Stimulated activated CD4-positive, alpha-beta T cell treated with anti-CD3 and anti-CD28 coated beads, Interleukin-12 subunit alpha, Interleukin-12 subunit beta, amount 100 ng/mL, for 4 hours (primary cell): ENCODE results near the gene RRAD.
"Not testable (repeated sequence)": the region's sequence is repeated elsewhere in the genome, so short reads cannot be mapped to it uniquely, and the experiment has no call there.

ENCODE experiments used
- DNase-seq: peaks from one replicate; pipeline ENCODE4 v3.0.0-alpha.2; 2020

The RRAD gene, protein sequence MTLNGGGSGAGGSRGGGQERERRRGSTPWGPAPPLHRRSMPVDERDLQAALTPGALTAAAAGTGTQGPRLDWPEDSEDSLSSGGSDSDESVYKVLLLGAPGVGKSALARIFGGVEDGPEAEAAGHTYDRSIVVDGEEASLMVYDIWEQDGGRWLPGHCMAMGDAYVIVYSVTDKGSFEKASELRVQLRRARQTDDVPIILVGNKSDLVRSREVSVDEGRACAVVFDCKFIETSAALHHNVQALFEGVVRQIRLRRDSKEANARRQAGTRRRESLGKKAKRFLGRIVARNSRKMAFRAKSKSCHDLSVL

DNA sequence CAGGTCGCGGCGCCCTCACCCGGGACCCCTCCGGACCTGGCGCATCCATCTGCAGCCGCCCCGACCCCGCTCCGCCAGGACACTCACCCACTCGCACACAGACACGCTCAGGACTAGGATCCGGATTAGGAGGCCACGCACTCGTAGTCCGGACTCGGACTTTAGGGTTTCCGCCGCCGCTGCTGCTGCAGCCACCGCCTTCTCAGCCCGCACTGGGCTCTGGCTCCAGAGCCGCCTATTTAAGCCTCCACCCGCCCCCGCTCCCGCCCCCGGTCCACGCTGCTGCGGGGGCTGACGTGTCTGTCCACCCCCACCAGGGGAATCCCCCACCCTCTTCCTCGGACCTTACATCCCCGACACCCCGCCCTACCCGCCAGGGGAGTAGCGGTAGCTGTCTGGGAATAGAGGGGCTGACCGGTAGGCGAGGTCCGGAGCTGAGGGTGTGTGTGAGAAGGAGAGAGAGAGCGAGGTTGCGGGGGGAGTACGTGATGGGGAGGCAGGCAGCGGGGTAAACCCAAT lies at the start of gene RRAD:
Gene RRAD, minus strand, starts transcription at position 214 of the 519 bp plus-strand sequence. CDS start 356 bp downstream, outside the sequence.
- DNase-seq, result no peak

DNA sequence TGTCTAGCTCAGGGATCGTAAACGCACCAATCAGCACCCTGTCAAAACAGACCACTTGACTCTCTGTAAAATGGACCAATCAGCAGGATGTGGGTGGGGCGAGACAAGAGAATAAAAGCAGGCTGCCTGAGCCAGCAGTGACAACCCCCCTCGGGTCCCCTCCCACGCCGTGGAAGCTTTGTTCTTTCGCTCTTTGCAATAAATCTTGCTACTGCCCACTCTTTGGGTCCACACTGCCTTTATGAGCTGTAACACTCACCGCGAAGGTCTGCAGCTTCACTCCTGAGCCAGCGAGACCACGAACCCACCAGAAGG lies 49.6 kb upstream of the RRAD start:
- peak; percentile 34 for DNase-seq

DNA sequence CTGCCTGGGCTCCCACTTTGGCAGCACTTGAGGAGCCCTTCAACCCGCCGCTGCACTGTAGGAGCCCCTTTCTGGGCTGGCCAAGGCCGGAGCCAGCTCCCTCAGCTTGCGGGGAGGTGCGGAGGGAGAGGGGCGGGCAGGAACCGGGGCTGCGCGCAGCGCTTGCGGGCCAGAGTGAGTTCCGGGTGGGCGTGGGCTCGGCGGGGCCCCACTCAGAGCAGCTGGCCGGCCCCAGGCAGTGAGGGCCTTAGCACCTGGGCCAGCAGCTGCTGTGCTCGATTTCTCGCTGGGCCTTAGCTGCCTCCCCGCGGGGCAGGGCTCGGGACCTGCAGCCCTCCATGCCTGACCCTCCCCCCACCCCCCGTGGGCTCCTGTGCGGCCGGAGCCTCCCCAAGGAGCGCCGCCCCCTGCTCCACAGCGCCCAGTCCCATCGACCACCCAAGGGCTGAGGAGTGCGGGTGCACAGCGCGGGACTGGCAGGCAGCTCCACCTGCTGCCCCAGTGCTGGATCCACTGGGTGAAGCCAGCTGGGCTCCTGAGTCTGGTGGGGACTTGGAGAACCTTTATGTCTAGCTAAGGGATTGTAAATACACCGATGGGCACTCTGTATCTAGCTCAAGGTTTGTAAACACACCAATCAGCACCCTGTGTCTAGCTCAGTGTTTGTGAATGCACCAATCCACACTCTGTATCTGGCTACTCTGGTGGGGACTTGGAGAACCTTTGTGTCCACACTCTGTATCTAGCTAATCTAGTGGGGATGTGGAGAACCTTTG lies 49.0 kb upstream of the RRAD start:
- DNase-seq, result not testable (repeated sequence)

DNA sequence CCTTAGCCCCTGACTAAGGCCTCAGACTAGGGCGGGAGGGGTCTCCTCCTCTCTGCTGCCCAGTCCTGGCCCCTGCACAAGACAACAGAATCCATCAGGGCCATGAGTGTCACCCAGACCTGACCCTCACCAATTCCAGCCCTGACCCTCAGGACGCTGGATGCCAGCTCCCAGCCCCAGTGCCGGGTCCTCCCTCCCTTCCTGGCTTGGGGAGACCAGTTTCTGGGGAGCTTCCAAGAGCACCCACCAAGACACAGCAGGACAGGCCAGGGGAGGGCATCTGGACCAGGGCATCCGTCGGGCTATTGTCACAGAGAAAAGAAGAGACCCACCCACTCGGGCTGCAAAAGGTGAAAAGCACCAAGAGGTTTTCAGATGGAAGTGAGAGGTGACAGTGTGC lies 48.4 kb upstream of the RRAD start:
- DNase-seq, result no peak

DNA sequence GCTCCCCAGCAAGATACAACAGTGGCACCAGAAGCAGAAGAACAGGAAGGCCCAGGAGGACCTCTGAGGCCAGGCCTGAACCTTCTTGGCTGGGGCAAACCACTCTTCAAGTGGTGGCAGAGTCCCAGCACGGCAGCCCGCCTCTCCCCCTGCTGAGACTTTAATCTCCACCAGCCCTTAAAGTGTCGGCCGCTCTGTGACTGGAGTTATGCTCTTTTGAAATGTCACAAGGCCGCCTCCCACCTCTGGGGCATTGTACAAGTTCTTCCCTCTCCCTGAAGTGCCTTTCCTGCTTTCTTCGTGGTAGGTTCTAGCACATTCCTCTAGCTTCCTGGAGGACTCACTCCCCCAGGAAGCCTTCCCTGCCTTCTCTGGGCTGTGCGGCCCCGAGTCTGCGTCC lies 47.6 kb upstream of the RRAD start:
- no peak for DNase-seq

DNA sequence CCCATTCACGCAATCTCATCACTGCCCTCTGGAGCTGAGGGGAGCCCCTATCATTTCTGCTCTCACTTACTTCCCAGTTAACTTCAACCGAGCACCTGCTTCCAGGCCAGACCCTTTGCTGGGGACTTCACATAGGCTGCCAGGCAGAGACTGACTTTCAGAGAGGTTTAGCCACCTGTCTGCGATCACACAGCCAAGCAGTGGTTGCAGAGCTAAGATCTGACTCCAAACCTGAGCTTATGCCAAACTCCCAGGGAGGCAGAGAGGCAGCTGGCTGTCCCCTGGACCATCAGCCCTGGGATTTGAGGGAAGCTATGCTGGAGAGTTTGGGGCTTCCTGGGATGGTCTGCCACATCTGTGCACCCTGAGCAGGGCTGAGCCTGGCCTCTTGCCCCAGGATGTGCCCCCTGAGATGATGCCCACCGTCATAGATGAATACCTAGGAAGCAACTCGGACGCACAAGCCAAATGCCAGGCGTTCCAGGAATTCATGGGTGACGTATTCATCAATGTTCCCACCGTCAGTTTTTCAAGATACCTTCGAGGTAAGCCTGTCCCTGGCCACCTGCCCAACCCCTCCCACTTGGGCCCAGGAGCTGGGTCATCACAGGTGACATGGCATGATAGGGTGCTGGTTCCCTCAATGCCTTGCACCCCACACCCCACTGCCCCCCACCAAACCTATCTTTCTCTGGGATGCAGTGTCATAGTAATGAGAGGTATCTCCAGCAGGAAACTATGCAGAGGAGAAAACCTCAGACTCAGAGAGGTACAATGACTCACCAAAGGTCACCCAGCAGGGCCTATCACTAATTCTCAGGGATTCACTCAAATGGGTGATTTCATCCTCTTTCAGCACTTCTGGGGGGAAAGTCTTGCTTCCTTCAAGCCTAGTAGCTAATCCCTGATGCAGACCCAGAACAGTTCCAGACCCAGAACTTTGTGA lies 45.7 kb upstream of the RRAD start:
- DNase-seq, result no peak

DNA sequence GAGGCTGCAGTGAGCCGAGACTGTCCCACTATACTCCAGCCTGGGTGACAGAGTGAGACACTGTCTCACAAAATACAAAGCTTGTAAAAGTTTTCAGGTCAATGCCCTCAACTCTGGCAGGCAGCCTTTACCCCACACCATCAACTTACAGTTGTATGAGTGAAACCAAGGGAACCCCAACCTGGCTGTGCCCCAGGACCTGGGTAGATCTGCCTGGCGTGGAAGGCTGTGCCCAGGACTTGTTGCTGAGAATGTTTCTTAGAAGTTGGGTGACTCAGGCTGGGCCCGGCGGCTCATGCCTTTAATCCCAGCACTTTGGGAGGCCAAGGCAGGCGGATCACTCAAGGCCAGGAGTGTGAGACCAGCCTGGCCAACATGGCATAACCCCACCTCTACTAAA lies 43.5 kb upstream of the RRAD start:
- no peak for DNase-seq

DNA sequence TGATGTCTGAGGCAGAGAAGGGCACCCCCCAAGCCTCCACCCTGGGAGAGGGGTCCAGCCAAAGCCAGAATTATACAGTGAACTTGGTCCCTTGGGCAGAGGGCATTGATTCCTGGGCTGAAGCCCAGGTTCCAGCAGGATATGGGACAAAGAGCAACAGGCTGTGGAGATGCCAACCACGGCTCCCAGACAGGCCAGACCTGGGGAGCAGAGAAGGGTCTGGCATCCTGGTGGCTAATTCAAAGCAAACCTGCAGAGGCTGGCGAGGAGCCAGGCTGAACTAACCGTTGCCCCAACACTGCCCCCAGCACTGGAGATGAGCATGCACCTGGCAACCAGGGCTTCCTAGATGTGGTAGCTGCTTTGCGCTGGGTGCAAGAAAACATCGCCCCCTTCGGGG lies 38.7 kb upstream of the RRAD start:
- no peak for DNase-seq

DNA sequence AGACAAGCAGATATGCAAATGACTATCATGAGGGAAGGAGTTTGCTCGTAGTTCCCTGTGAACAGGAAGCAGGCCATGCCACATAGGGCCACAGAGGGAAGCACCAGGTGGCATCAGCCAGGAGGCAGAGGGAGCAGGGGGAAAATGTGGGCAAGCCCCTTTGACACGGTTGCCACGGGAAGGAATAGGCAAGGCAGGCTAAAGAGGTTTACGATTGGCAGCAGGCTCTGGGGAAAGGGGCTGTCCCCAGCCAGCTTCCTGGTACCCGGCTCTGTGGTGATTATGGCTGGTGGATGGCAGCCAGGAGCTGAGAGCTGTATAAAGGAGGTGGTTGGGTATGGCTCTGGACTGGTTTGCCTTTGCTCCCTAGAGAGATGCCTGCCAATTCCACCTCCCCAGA lies 36.6 kb upstream of the RRAD start:
- DNase-seq, result no peak

DNA sequence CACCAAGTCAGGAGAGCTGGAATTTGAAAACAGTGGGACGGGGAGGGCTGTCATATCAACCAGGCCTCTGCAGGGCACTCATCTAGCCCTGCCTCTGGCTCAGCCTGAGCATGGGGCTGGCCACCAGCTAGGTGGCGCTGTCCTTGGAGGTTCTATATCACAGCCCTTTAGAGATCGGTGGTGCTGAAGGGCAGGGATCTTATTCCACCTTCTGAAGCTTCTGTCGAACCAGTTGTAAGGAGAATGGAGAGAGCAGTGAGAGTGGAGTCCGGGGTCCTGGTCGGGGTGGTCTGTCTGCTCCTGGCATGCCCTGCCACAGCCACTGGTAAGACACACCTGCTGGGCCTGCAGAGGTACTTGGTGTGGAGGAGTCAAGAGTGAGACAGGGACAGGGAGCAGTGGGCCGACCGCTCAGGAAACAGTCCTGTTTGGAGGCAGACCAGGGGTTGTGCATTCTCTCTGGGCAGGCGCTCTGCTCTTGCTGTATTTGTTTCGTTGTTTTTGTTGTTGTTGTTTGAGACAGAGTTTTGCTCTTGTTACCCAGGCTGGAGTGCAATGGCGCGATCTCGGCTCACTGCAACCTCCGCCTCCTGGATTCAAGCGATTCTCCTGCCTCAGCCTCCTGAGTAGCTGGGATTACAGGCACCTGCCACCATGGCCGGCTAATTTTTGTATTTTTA lies 35.9 kb upstream of the RRAD start, which contains the start of gene CES3:
Gene CES3, plus strand, starts transcription at position 202 of the 680 bp plus-strand sequence. Its CDS starts 42 bp downstream, at position 244.
- peak; percentile 55 for DNase-seq

DNA sequence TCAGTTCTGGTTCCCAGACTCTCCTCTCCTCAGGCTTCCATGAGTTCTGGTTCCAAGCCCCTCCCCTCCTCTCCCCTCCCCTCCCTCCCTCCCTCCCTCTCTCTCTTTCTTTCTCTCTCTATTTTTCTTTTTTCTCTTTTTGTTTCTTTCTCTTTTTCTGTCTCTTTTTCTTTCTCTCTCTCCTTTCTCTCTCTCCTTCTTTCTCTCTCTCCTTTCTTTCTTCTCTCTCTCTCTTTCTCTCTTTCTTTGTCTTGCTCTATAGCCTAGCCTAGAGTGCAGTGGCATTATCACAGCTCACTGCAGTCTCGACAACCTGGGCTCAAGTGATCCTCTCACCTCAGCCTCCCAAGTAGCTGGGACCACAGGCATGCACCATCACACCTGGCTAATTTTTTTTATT lies 34.9 kb upstream of the RRAD start:
- no peak for DNase-seq

DNA sequence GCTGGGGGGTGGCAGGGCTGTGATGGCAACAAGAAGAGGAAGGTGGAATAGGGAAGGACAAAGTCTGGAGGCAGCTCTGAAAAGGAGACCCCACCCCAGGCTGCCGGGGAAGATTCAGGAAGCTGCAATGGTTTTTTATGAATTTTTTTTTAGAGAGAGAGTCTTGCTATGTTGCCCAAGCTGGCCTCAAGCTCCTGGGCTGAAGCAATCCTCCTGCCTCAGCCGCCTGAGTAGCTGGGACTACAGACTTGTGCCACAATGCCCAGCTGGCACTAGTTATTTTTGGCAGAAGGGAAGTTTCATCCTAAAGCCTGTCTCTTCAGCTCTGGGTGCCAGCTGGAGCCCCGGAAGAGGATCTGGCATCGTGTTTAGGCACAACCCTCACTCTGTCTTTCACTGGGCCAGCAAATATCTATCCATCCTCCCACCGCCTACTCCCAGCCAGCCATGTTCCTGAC lies 34.4 kb upstream of the RRAD start:
- no peak for DNase-seq

DNA sequence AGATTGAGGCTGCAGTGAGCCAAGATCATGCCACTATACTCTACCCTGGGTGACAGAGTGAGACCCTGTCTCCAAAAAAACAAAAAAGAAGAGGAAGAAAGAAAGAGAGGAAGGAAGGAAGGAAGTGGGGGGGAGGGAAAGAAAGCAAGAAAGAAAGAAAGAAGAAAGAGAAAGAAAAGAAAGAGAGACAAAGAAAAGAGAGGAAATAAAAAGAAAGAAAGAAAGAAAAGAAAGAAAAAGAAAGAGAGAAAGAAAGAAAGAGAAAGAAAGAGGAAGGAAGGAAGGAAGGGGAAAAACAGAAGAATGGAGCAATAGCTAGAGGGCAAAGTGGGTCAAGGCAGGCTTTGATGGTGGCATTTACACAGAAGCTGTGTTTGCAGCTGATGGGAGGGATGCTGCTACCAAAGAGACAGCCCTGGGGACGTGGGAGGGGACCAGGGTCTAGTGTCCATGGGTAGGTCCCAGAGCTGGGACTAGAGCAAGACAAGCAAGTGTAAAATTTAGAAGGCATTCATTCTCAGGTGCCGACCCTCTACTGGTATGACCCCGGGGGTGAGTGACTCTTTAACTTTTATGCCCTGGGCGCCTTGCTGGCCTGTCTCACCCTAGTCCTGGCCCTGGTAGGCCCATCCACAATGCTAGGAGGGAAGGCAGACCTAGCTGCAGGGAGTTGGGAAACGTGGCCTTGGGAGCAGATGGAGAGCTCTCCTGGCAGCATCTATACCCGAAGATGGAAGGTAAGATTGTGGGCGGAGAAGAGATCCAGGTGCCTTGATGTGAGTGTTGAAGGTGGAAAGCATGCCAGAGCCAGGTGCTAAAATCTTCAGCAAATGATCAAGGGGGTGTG lies 33.7 kb upstream of the RRAD start:
- no peak for DNase-seq

DNA sequence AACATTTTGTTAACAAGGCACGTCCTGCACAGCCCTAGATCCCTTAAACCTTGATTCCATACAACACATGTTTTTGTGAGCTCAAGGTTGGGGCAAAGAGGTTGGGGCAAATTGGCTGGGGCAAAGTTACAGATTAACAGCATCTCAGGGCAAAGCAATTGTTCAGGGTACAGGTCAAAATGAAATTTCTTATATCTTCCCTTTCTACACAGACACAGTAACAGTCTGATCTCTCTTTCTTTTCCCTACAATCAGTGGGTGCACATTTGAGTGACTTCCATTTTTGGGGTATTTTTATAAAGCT lies 30.8 kb upstream of the RRAD start:
- not testable (repeated sequence) for DNase-seq

DNA sequence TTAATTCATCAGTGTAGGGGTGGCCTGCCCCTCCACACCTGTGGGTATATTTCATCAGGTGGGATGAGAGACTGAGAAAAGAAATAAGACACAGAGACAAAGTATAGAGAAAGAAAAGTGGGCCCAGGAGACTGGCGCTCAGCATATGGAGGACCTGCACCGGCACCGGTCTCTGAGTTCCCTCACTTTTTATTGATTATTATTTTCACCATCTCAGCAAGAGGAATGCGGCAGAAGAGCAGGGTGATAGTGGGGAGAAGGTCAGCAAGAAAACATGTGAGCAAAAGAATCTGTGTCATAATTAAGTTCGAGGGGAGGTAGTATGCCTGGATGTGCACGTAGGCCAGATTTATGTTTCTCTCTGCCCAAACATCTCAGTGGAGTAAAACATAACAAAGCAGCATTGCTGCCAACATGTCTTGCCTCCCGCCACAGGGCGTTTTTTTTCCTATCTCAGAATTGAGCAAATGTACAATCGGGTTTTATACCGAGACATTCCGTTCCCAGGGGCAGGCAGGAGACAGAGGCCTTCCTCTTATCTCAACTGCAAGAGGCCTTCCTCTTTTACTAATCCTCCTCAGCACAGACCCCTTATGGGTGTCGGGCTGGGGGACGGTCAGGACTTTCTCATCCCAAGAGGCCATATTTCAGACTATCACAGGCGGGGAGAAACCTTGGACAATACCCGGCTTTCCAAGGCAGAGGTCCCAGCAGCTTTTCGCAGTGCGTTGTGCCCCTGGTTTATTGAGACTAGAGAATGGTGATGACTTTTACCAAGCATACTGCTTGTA lies 30.2 kb upstream of the RRAD start:
- not testable (repeated sequence) for DNase-seq

DNA sequence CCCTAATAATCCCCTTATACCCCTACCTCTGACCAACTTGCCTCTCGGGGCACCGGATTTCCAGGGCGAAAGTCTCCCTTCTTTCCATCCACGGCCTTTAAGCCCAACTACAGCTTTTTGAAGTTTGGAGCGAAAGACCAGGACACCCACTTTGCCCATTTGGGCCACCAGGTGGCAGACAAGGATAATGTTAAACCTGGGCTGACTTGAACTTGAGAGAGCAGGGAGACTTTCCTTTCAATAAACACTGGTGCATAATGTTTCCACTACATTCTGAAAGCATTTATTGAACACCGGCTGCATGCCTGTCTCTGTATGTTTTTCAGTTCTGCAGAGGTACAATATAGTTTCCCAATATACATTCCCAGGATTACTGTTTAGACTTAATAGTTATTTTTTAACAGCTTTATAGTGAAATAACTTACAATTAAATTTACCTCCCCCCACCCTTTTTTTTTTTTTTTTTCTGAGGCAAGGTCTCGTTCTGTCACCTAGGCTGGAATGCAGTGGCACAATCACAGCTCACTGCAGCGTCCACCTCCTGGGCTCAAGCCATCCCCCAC lies 28.8 kb upstream of the RRAD start:
- DNase-seq, result peak; percentile 69

DNA sequence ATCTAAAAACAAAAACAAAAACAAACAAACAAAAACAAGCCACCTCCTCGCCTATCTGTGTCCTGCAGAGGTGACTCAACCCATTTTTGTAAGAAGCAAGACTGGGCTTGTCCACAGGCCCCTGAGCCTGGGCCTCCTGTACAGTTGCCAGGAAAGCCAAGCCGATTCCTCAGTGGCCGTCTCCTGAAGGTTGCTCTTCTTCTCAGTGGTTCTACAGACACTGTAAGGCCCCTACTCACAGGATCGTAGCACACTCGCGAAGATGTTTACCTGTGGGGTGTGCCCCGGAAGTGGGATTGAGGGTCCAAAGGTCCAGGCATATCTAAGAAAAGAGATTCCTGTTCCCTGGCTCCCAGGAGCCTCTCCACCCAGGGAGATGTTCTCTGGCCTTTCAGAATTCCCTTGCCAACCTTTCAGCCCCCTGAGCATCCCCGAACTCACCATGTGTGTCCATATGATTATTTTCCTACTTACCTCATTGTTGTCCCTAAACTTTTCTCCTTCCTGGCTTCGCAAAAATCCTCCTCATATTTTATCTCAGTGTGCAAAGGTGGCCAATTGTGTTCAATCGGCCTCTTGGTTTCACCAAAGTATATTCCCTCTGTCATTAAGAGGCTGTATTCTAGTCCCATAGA lies 28.2 kb upstream of the RRAD start:
- DNase-seq, result no peak

DNA sequence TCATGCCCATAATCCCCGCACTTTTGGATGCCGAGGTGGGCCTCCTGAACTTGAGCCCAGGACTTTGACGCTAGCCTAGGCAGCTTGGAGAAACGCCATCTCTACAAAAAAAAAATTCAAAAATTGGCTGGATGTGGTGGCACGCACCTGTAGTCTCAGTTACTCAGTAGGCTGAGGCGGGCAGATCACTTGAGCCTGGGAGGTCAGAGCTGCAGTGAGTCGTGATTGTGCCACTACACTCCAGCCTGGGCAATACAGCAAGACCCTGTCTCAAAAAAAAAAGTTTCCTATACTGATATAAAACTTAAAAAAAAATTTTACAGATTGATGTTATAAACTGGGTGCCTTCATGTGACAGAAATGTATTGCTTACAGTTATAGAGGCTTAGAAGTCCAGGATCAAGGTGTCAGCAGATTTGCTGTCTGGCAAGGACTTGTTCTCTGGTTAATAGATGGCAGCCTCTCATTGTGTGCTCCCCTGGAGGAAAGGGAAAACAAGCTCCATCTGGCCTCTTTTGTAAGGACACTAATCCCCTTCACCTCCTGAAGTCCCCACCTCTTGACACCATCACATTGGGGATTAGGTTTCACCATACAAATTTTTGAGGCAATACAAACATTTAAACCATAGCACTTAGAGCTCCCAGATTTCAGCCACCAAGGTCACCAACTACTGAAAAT lies 27.2 kb upstream of the RRAD start:
- DNase-seq, result no peak
